NCI-H2107 treated with DMSO at 0.1 percent for 48 hours (cell line): ENCODE data around the gene CIB2.
"Not testable (repeated sequence)": the region's sequence is repeated elsewhere in the genome, so short reads cannot be mapped to it uniquely, and the experiment has no call there.

ENCODE experiments used
- DNase-seq: peaks from one replicate; lab custom pipeline; 2025; ENCODE audit not compliant: unreplicated experiment; lab: John Stamatoyannopoulos, UW

CIB2 gene

DNA sequence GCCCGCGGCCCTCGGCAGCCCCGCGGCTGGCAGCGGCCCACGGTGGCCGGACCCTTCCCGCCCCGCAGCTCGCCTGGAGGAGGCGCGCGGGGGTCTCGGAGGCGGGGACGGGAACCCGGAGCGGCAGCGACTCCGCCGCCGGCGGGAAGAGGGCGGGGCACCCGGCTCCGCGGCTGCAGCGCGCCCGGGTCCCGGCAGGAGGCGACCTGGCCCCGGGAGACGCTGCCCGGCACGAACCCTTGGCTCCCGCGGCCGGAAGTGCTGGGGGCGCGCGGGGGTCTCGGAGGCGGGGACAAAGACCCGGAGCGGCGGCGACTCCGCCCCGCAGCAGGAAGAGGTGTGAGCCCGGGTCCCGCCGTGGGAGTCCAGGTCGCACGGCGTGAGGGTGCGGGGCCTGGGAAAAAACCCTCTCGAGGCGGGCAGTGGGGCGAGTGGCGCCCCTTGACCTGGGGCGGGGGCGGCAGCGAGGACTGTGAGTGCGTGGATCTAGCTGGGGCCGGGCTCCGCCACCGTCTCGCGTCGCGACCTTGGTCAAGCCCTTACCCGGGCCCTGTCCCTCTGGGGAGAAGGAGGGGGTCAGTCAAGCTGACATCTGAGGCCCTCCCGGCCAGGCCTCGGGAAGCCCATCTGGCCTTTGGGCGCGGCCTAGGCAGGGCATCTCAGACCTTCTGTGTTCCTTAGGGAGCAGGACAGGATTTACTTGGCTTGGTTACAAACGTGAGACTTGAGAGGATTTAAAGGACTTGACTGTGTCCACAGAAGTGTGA lies at the start of gene CIB2:
TSS of gene CIB2 (minus strand) at position 151 of the 767 bp plus-strand sequence. CDS start 230 bp downstream, outside the sequence.
- no peak for DNase-seq

DNA sequence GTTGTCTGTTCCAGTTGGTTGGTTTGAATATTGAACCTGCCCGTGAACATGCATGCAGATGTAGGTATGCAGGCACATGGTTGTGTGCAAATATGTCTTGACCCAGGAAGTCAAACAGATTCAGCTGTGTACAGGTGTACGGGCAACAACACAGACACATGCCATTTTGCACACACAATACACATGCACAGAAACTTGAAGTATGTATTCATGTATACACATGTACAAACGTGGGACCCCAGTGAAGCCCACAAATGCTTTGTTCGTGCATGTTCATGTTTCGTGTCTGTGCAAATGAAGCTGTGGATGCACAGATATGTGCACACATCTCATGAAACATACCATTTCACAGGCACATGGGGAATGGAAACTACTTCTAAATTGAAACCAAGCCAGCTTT lies 48.7 kb upstream of the CIB2 start:
- no peak for DNase-seq

DNA sequence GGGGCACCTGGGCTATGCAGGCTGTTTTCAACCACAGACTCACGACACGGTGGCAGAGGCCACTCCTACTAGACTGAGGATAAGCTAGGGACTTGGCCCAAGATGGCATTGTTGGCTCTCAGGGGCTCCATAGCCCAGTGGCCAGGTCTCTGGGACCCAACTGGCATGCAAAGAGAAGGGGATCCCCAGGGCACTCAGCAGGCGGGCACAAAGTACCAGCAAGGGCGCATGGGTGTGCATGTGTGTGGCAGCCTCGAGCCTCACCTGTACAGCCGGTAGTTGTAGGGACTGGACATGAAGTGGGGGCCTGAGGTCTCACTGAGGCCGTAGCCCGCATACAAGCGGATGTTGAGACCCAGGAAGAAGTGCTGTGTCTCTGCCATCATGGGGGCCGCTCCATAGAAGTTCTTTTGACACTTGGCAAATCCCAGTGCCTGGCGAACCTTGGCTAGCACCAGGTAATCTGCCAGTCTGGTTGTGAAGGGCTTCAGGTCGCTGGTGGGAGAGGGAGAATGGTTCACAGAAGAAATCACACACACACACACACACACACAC lies 48.1 kb upstream of the CIB2 start:
- DNase-seq = no peak

DNA sequence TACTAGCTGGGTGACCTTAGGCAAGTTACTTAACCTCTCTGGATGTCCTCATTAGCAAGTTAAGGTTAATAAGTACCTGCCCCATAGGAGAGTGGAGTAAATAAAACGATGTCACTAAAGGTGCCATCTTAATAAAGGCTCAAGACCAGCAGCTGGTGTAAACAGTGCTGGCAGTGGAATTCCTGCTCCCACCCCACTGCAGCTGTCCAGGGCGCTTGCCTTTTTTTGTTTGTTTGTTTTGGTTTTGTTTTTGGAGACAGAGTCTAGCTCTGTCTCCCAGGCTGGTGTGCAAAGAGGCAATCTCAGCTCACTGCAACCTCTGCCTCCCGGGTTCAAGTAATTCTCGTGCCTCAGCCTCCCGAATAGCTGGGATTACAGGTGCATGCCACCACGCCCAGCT lies 46.8 kb upstream of the CIB2 start:
- DNase-seq = no peak

DNA sequence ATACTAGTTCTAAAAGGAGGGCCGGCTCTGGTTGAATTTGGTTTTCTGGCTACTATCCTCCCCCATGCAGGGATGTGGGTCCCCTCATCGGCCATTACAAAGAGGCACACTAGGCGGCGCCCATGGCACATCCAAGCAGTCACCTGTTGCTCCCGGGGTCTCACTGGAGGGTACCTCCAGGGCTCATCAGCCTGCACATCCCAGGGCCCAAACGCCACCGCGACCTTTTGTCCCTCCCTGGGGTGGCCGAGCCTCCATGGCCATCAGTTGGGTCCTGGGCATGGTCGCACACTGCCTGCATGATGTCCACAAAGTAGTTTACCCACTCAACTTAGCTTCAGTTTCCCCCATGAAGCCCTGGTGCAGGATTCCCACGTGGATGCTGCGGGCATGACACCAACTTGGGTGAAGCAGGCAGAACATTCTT lies 46.2 kb upstream of the CIB2 start:
- DNase-seq = no peak

DNA sequence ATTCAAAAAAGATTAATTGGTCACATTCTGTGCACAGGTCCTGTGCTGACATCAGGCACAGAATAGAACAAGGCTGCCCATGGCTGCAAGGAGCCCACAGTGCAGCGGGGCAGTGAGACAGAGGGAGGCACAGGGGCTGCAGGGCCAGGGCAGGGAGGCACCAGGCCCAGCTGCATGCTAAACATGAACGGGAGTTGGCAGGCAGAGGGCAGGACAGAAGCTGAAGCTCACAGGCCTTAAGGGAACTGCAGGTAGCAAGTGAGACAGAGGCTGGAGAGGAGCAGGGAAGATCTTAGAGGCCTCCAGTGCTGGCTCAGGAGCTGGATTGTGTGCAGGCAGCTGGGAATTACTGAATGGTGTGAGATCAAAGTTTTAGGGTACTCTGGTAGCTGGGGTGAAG lies 44.1 kb upstream of the CIB2 start:
- DNase-seq = no peak

GRCh38 chr15:78174401-78174800 lies 43.2 kb upstream of the CIB2 start:
- DNase-seq = no peak

- no peak for DNase-seq
These were observed 40.7 kb upstream of the CIB2 start for GRCh38 chr15:78171864-78172472.

DNA sequence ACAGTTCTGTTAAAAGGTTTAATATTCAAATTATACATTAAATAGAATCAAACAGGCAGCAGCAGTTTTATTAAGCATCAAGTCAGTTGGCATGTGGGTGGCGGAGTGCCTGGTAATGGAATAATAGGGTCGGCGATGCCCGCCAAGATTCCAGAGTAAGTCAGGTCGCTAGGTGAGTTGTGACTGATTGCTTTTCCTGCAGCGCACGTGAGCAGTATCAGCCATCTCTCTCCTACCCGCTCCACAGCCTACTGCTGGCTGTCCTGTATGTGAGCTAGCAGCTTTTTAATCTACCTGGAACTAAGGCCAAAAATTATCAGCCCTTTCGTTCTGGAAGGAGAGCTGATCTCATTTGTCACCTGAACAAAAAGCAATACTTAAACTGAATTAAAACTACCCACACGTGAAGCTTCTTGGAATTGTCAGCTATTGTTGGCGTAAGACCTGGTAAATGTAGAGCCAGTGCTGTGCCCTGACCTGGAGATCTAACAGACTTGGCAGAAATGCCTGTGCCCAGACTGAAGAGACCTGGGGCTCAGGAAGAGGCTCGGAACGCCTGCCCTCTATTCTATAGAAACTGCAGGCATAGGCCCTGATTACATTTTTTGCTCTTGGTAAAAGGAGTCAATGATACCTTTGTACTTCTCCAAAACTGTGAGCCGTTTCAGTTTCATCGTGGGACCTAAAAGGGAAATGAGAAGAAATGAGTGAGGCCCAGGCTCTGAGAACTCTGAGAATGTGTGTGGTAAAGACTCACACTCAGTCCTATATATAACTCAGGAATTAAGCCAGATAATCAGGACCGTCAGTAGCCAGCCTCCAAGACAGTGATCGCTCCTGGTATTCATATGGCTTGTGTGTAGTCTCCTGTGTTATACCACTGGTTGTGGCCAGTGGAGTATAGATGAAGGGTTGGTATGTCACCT lies 39.9 kb upstream of the CIB2 start:
- DNase-seq = no peak

GRCh38 chr15:78168608-78169007 lies 37.4 kb upstream of the CIB2 start:
- no peak for DNase-seq

DNA sequence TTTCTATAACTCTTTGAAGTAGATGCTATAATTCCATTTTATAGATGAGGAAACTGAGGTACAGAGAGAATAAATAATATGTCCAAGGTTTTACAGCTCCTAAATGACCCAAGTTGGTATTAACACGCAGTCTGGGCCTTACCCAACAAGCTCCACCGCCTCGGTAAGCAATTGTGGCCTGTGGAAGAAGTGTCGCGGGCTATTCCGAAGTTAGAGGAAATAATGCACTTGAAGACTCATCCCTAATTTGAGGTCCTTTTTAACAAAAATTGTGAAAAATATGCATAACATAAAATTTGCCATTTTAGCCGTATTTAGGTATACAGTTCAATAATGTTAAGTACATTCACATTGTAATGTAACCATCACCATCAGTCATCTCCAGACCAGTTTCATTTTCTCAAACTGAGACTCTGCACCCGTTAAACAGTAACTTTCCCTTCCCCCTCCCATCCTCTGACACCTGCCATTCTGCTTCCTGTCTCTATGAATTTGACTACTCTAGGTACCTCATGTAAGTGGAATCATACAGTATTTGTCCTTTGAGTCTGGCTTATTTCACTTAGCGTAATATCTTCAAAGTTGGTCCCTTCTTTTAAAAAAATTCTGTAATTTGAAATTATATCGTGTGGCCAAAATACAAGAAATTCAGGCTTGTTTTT lies 36.1 kb upstream of the CIB2 start:
- DNase-seq = no peak

DNA sequence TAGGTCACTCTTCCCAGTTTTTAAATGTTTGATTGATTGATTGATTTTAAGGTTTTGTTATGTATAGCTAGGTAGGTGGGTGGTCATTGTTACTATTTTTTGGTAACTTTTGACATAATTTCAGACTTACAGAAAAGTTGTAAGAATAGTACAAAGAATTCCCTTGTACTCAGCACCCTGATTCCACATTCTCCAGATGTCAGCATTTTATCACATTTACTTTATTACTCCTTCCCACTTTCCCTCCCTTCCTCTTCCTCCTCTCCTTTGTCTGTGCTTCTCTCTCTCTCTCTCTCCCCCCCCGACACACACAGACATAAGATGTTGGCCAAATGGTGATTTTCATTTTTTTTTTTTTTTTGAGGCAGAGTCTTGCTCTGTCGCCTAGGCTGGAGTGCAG lies 32.8 kb upstream of the CIB2 start:
- DNase-seq = no peak

- DNase-seq = no peak
These were observed 30.8 kb upstream of the CIB2 start for GRCh38 chr15:78162038-78162437.

DNA sequence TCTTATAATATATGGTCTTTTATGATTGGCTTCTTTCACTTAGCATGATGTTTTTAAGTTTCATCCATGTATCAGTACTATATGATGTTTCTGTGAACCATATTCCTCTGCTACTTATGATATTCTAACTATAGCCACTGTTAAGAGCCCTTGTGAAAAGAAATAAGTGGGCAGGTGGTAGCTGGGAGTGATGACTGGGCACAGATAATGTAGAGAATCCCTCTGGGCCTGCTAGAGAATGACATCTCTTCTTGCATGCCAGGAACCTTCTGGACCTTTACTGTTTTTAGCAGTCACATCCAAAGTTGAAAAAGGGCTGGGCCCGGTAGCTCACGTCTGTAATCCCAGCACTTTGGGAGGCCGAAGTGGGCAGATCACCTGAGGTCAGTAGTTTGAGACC lies 28.1 kb upstream of the CIB2 start:
- DNase-seq = no peak

DNA sequence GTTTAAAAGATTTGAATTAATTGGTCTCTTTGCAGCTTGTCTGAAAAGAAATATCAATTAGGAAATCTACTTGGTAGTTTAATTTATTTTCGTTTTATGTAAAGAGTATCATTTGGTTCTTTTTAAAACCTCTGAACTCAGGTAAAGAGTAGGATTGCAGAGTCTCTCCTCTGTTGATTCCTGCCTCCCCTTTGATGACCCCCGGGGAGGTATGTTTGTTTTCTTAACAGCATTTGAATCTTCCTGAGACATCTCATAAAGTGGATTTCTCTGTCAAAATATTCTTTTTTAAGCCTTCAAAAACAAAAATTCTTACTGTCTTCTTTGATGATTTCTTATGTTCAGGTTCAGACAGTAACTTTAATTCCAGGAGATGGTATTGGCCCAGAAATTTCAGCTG lies 26.0 kb upstream of the CIB2 start:
- no peak for DNase-seq

DNA sequence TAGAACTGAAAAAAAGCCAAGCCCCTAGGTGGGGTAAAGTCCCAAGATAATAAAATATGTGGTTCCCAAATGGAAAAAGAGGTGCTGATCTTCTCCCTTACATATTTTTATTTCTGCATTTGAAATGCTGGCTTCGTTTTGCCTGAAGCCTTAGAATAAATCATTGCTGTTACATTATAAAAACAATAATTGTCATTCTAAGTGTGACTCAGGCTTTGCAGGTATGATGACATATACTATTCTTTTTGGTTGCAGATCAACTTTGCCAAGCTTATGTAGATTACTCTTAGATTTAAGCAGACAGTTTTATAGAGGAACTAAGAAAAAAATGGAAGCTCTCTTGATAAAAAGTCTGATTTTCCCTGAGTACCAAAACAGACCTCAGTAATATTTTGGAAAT lies 25.4 kb upstream of the CIB2 start:
- no peak for DNase-seq

DNA sequence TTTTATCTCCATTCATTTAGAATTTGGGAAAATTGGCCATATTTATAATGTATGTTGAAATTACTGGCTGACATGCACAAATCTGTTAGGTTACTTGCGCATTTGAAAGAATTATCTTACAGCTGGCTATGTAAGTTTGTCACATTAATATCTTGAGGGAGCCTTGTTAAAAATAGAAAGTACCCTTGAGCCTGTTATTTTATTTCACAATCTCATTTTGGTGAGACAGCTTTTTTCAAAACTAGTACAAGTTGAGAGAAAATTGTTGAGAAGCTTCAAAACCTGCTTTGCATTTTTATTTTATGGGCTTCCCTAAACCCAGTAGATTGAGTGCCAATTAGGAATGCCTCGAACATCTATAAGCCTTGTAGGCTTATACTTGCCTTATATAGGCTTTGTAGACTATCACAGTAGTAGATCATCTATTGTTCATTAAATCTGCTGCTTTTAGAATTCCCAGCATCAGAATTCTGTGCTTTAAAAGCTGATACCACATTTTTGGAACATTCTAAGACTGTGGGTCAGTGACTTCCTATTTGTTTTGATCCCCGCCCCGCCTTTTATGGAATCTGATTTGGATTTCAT lies 24.2 kb upstream of the CIB2 start:
- DNase-seq = no peak

DNA sequence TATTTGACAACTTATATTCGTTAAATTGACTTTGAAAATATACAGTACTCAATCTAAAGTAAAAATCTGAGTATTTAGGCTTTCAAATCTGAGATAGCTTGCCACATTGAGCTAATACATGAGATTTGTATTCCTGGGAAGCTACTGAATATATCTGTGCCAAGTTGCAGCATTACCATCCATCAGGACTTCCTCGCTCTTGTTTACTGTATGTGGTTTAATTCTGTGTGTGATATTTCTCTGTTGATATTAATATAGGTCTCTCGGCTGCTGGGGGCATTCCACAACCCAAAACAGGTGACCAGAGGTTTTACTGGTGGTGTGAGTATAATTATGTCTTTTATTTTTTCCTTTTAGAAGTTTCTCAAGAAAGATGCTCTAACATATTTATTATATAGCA lies 23.7 kb upstream of the CIB2 start:
- no peak for DNase-seq

DNA sequence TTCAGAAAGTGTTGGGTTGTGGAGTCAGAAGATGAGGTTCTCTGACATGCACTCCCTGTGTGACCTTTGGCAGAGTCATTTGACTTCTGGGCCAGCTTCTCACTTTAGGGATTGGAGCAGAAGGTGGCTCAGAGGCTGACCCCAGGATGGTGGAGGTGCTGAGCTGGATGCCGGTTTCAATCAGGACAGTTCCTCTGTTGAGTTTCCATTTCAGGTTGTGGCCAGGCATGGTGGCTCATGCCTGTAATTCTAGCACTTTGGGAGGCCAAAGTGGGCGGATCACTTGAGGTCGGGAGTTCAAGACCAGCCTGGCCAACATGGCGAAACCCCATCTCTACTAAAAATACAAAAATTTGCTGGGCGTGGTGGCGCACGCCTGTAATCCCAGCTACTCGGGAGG lies 19.8 kb upstream of the CIB2 start:
- not testable (repeated sequence) for DNase-seq
